Gastroesophageal sphincter (tissue), 3 donors: ENCODE measurements around the gene PTH2R.

Experiments
- CTCF ChIP-seq, 4 experiments: fragments of 200-600 bp in 2 of 4; fragments of 450-650 bp in 2 of 4; sonication (generic) in 1 of 4; IDR thresholded peaks; one replicate each; pipeline ENCODE4 v1.5.1; 2017 to 2019; ENCODE audit warnings: antibody characterized with exemption in 4 of 4, mild to moderate bottlenecking in 2 of 4, moderate library complexity in 2 of 4
- POLR2A ChIP-seq, 2 donors: fragments of 450-650 bp; IDR thresholded peaks; one replicate each; pipeline ENCODE4 v1.6.1; 2017; ENCODE audit warnings: antibody characterized with exemption in 2 of 2, mild to moderate bottlenecking in 2 of 2, moderate library complexity in 1 of 2

DNA sequence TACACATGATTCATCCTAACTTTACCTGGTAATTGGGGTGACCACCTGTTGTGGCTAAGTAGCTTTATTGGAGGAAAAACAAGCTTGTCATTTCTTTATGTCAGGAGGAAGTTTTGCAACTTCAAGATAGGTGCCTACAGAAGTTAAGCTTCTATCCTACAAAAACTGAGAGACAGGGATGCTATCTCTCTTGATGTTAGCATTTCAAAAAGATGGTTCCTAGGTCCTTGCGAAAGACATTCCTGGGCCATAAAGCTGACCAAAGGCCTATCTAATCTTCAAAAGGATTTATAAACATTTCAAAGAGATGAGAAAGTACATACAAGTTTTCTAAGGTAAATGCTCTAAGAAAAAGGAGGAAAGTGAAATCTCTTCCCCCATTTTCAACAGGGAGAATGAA, 61.0 kb downstream of the PTH2R start:
- TF ChIP-seq CTCF (IDR thresholded peaks at IDR 0.05) = no peak
- TF ChIP-seq POLR2A (IDR thresholded peaks at IDR 0.05) = no peak
